OCI-LY7 (cell line): Measurements from ENCODE around the gene SLC13A5. TPM values are rescaled to one million over a fixed set of nuclear protein-coding genes. Genes with fewer than 3 reads are reported as not detected.
"Not testable (repeated sequence)": the region's sequence is repeated elsewhere in the genome, so short reads cannot be mapped to it uniquely, and the experiment has no call there.

Experiments used
- BruUV-seq: library from RNA; stranded (reverse); fragments of 400-500 nt; replicated peaks from 2 replicates; lab custom pipeline; 2021; lab: Mats Ljungman, UMichigan
- CTCF ChIA-PET: fragments of 300-600 bp; sonication (Branson Sonifier 250); formaldehyde crosslinking; loops from one replicate; lab custom pipeline; 2022; ENCODE audit warnings: antibody characterized with exemption; ENCODE audit not compliant: unreplicated experiment; lab: Charles Lee
- POLR2A ChIA-PET: fragments of 300-600 bp; sonication (Branson Sonifier 250); formaldehyde crosslinking; loops from one replicate; lab custom pipeline; 2022; ENCODE audit warnings: antibody characterized with exemption; lab: Charles Lee
- DNase-seq: peaks from one replicate; pipeline ENCODE4 v3.0.0-alpha.2; 2015; ENCODE audit warnings: low spot score
- H2AFZ ChIP-seq: fragments of 200-600 bp; sonication (generic), shearing (Covaris generic); 2 replicates; pipeline ENCODE4 v1.6.1; 2014; ENCODE audit warnings: mild to moderate bottlenecking, antibody characterized with exemption, low read length, moderate library complexity
- H3K27ac ChIP-seq: fragments of 200-600 bp; sonication (generic); 2 replicates; pipeline ENCODE4 v1.5.1; 2014; ENCODE audit warnings: mixed run types, low read depth, mild to moderate bottlenecking, moderate library complexity, low read length, inconsistent platforms; ENCODE audit not compliant: poor library complexity, severe bottlenecking
- H3K36me3 ChIP-seq: fragments of 200-600 bp; sonication (generic); 2 replicates; pipeline ENCODE4 v1.6.1; 2014; ENCODE audit warnings: mild to moderate bottlenecking, antibody characterized with exemption, low read length, moderate library complexity, mixed read lengths; ENCODE audit not compliant: insufficient read depth
- H3K4me1 ChIP-seq: fragments of 200-600 bp; sonication (generic); 2 replicates; pipeline ENCODE4 v1.5.1; 2014; ENCODE audit warnings: mild to moderate bottlenecking, low read length; ENCODE audit not compliant: insufficient read depth, poor library complexity, severe bottlenecking
- H3K4me2 ChIP-seq: fragments of 200-600 bp; sonication (generic); 2 replicates; pipeline ENCODE4 v1.6.1; 2014; ENCODE audit warnings: mild to moderate bottlenecking, low read length
- H3K4me3 ChIP-seq: fragments of 200-600 bp; sonication (generic); 2 replicates; pipeline ENCODE4 v1.5.1; 2014; ENCODE audit warnings: mild to moderate bottlenecking, low read depth, low read length; ENCODE audit not compliant: poor library complexity, severe bottlenecking
- H3K79me2 ChIP-seq: fragments of 200-600 bp; sonication (generic); 2 replicates; pipeline ENCODE4 v1.6.1; 2016; ENCODE audit warnings: low read depth, mild to moderate bottlenecking, low read length, moderate library complexity, mixed read lengths; ENCODE audit not compliant: insufficient read depth
- H3K9me2 ChIP-seq: fragments of 200-600 bp; sonication (generic); 2 replicates; pipeline ENCODE4 v1.6.1; 2016; ENCODE audit warnings: mild to moderate bottlenecking, low read length, mixed read lengths; ENCODE audit not compliant: insufficient read depth
- H3K9me3 ChIP-seq: fragments of 200-600 bp; sonication (generic); 2 replicates; pipeline ENCODE4 v1.6.1; 2014; ENCODE audit warnings: mild to moderate bottlenecking, mixed run types, low read length, mixed read lengths
- H4K20me1 ChIP-seq: fragments of 200-600 bp; sonication (generic); 2 replicates; pipeline ENCODE4 v1.6.1; 2014; ENCODE audit warnings: mild to moderate bottlenecking, antibody characterized with exemption, low read length, moderate library complexity, mixed read lengths; ENCODE audit not compliant: insufficient read depth
- CTCF ChIP-seq: fragments of 200-600 bp; sonication (generic); conservative IDR thresholded peaks from 2 replicates; pipeline ENCODE4 v1.5.1; 2014; ENCODE audit warnings: mild to moderate bottlenecking, antibody characterized with exemption, low read length, moderate library complexity, mixed read lengths
- intact Hi-C: fragments of 100-400 bp; cut with micrococcal nuclease; formaldehyde crosslinking; loops from one replicate; pipeline ENCODE4 v1.10.0; 2022; ENCODE audit not compliant: unreplicated experiment
- total RNA-seq, 2 experiments: library from RNA; depleted of rRNA in 1 of 2; stranded (reverse); fragments of >200 nt in 1 of 2; shearing (Covaris generic) in 1 of 2; gene quantifications; 2 replicates each; pipeline ENCODE4 v1.2.3, GENCODE V29; 2014 to 2022

Gene SLC13A5
- total RNA-seq, 2 experiments from 2014 or later = not detected

GRCh38 chr17:6657633-6658287, 55.4 kb downstream of the SLC13A5 start:
- ChIA-PET POLR2A (no interaction called here), CTCF (interaction anchor here (0.5 kb wide), 1 partner anchor 773 kb away, joined by 3 read pairs; no protein-coding TSS in a partner anchor)
- H3K36me3 ChIP-seq = peaks cover 14% of the 10 kb centered on the region
- peaks cover 47% of the 10 kb centered on the region for H3K4me1 ChIP-seq
- no peaks in the 10 kb centered on the region for H3K9me3 ChIP-seq
- no peak for TF ChIP-seq CTCF
- peak overlapping the region; percentile 81 for H3K4me3 ChIP-seq
- H2AFZ ChIP-seq = peak overlapping the region; percentile 59; the same call in 1 of the 2 replicates
- no peaks in the 10 kb centered on the region for H3K9me2 ChIP-seq
- peak overlapping the region; percentile 52 for H3K27ac ChIP-seq
- intact Hi-C loops = no loop called here
- peaks cover 4% of the 10 kb centered on the region; the same call in 1 of the 2 replicates for H3K79me2 ChIP-seq
- peak overlapping the region; percentile 84 for H3K4me2 ChIP-seq
- DNase-seq = peak; percentile 21
- no peaks in the 10 kb centered on the region for H4K20me1 ChIP-seq
- BruUV-seq = TSS peak; percentile 34

- Histone ChIP-seq H3K36me3 (peaks cover 14% of the 10 kb centered on the region), H2AFZ (peak overlapping the region; percentile 59; the same call in 1 of the 2 replicates), H3K4me3 (peak overlapping the region; percentile 81), H3K4me2 (peak overlapping the region; percentile 84), H3K27ac (peak overlapping the region; percentile 52), H3K4me1 (peaks cover 47% of the 10 kb centered on the region)
- peak; percentile 84 for DNase-seq
- BruUV-seq, POLR2A ChIA-PET, H4K20me1 ChIP-seq, H3K9me3 ChIP-seq, H3K79me2 ChIP-seq, H3K9me2 ChIP-seq, intact Hi-C loops: not testable (repeated sequence)
- CTCF ChIA-PET = interaction anchor here (0.5 kb wide), 1 partner anchor 774 kb away, joined by 3 read pairs; no protein-coding TSS in a partner anchor
- TF ChIP-seq CTCF = peak; percentile 33; the same call in 1 of the 2 replicates
Measured at GRCh38 chr17:6656797-6657632, 56.2 kb downstream of the SLC13A5 start.

GRCh38 chr17:6655732-6656361, 57.3 kb downstream of the SLC13A5 start:
- Histone ChIP-seq H3K4me3 (peak overlapping the region; percentile 81), H3K36me3 (peaks cover 14% of the 10 kb centered on the region), H3K4me1 (peaks cover 41% of the 10 kb centered on the region), H3K4me2 (peak overlapping the region; percentile 44; the same call in 1 of the 2 replicates)
- DNase-seq, H2AFZ ChIP-seq, CTCF ChIA-PET, H3K9me2 ChIP-seq, BruUV-seq, H3K9me3 ChIP-seq, H3K79me2 ChIP-seq, H4K20me1 ChIP-seq, H3K27ac ChIP-seq, intact Hi-C loops, POLR2A ChIA-PET: not testable (repeated sequence)
